Heart right ventricle (tissue), 16 donors: Measurements from ENCODE around the gene RARS1. TPM values are rescaled to one million over a fixed set of nuclear protein-coding genes. Genes with fewer than 3 reads are reported as not detected.
"Not testable (repeated sequence)": the region's sequence is repeated elsewhere in the genome, so short reads cannot be mapped to it uniquely, and the experiment has no call there.

ENCODE experiments used
- ATAC-seq, 8 donors: fragments of 200-7000 bp; cut with Tn5 transposase; one replicate each; pipeline ENCODE4 v1.9.1; 2020; ENCODE audit warnings: mild to moderate bottlenecking in 8 of 8, moderate library complexity in 8 of 8, moderate number of reproducible peaks in 1 of 8
- DNase-seq, 2 donors: peaks; one replicate each; pipeline ENCODE4 v3.0.0-alpha.2; 2020
- H3K27ac ChIP-seq, 10 donors: fragments of 200-600 bp; sonication (generic) in 2 of 10; one replicate each; pipeline versions ENCODE4 v1.5.0 to v1.8.0; 2020 to 2022; ENCODE audit warnings: mild to moderate bottlenecking in 3 of 10
- H3K27me3 ChIP-seq, 7 donors: fragments of 200-600 bp; one replicate each; pipeline ENCODE4 v1.8.0; 2021 to 2022; ENCODE audit warnings: mild to moderate bottlenecking in 2 of 7
- H3K36me3 ChIP-seq, 9 donors: fragments of 200-600 bp; sonication (generic) in 1 of 9; one replicate each; pipeline versions ENCODE4 v1.5.0 to v1.8.0; 2020 to 2022; ENCODE audit warnings: mild to moderate bottlenecking in 2 of 9
- H3K4me1 ChIP-seq, 9 donors: fragments of 200-600 bp; sonication (generic) in 1 of 9; one replicate each; pipeline versions ENCODE4 v1.5.0 to v1.8.0; 2020 to 2022; ENCODE audit warnings: mild to moderate bottlenecking in 4 of 9
- H3K4me3 ChIP-seq, 10 donors: fragments of 200-600 bp; sonication (generic) in 2 of 10; one replicate each; pipeline versions ENCODE4 v1.5.0 to v1.8.0; 2020 to 2022; ENCODE audit warnings: mild to moderate bottlenecking in 7 of 10, moderate library complexity in 2 of 10
- H3K9me3 ChIP-seq, 11 donors: fragments of 200-600 bp in 10 of 11; sonication (generic) in 2 of 11; one replicate each; pipeline versions ENCODE4 v1.5.0 to v1.8.0; 2013 to 2022; ENCODE audit warnings: mild to moderate bottlenecking in 2 of 11, control low read depth in 1 of 11, moderate library complexity in 1 of 11
- CTCF ChIP-seq, 9 donors: fragments of 200-600 bp; sonication (generic) in 2 of 9; IDR thresholded peaks; one replicate each; pipeline versions ENCODE4 v1.5.0 to v1.8.0; 2021 to 2022; ENCODE audit warnings: antibody characterized with exemption in 9 of 9, mild to moderate bottlenecking in 5 of 9, moderate library complexity in 1 of 9
- WGBS, 2 donors: extraction: QIAGEN DNeasy Blood & Tissue Kit; methylation state at CpG; one replicate each; pipeline ENCODE4 v1.1.7; 2013; ENCODE audit warnings: inconsistent platforms in 1 of 2; 5-methylcytosine and 5-hydroxymethylcytosine counted together
- intact Hi-C, 10 donors: fragments of 100-400 bp; cut with DNase I; formaldehyde crosslinking; loops; one replicate each; pipeline versions ENCODE4 v1.11.1 to v1.14.2; 2022
- polyA plus RNA-seq, 2 donors: library from polyadenylated mRNA; stranded (reverse); fragments of 200-250 nt; gene quantifications; one replicate each; pipeline ENCODE4 v1.2.3, GENCODE V29; 2013
- total RNA-seq, 10 donors: library from RNA; stranded (reverse); fragmentation: NEBNext Ultra II Directional in 3 of 10; extraction: Animal tissue kit (Norgen Biotek cat#: 25700) in 3 of 10; gene quantifications; one replicate each; pipeline versions ENCODE4 v1.2.1 to v1.2.4, GENCODE V29; 2021 to 2023
- donor health status: Arrhythmogenic right ventricular cardiomyopathy.
- donor health status: ischemic (EF 13 %, LVEDD 7.1; RV severe dilation, severe dysfunction).
- donor health status: healthy with polysubstance abuse.
- donor health status: DM: no; HTN: yes; CAD: no.
- donor health status: DM: no; HTN: no; CAD: no.
- donor health status: ischemic (EF 25% LVEDD 6.9; RV normal size, moderate dysfunction).
- donor health status: ischemic (EF 25% LVEDD 5.7; RV mildly dilated, moderate dysfunction).
- donor health status: healthy.
- donor health status: DM: yes; HTN: yes; CAD: no.
- donor health status: Ischemic cardiomyopathy.
- donor health status: ischemic (EF 35%, LVEDD 5.7; RV mildly dilated, moderate dysfunction).
- donor health status: nonischemic (EF 11% LVEDD 7.7; RV severe dilation, severe dysfunction).
- donor health status: DM: yes; HTN: yes; CAD: no.
- donor health status: PGD.
- donor health status: ischemic (EF 29% LVEDD 5.4; RV normal size, mild dysfunction).
- donor health status: nonischemic (EF 23%, LVEDD 6.1; RV moderate dilation, normal function).

RARS1 gene
- total and polyA plus RNA-seq, 12 donors: 22.4 to 52.5 (median 45.2) TPM

DNA sequence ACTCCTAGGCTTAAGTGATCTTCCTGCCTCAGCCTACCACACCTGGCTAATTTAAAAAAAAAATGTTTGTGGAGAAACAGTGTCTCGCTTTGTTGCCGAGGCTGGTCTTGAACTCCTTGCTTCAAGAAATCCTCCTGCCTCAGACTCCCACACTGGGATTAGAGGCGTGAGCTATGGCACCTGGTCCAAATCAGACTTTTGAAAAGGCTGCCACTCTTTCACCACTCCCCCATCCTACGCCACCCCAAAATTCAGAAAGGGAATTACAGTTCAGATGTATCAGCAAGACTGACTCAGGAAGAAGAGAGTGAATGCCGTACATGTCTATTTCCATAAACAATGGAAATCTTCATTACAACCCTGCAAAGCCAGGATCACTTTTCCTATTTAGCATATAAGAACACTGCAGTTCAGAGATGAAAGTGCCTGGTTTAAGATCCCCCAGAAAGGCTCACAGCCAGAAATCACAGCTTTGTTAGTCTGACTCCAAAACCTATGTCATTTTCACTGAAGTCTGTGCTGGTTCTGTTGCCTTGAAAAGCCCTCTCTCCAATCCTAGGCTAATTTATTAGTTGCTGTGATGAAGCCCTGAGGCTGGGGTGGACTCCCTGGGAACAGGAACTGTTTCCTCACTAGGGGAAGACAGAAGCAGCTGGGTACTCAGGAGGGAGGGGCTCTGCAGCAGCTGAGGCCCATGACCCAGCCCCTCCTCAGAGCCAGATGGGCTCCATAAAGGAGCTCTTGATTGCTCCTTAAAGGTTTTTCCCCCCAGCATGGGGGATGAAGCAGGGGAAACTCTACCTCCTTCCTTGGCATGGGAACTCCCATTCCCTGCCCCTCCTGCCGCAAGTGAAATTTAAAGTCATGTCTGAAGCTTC, 46.0 kb downstream of the RARS1 start:
- Histone ChIP-seq H3K4me3 (no peak overlapping the region), H3K4me1 (peaks cover 0 to 10% (median 7%) of the 10 kb centered on the region in 9 donors), H3K9me3 (no peaks in the 10 kb centered on the region), H3K27me3 (peaks cover 0 to 44% (median 31%) of the 10 kb centered on the region in 7 donors), H3K36me3 (no peaks in the 10 kb centered on the region), H3K27ac (no peak overlapping the region)
- DNase-seq: no peak
- intact Hi-C loops: no loop called here
- no peak for ATAC-seq
- TF ChIP-seq CTCF (IDR thresholded peaks at IDR 0.05): no peak
- 65 to 80% methylated on average over 6 of the region's 6 CpGs for WGBS, 2 donors

- H3K9me3 ChIP-seq, ATAC-seq, intact Hi-C loops, H3K4me3 ChIP-seq, H3K36me3 ChIP-seq, H3K27ac ChIP-seq, DNase-seq, H3K4me1 ChIP-seq: not testable (repeated sequence)
- WGBS, 2 donors: 85 to 86% methylated on average over 7 of the region's 7 CpGs
- peaks cover 0 to 35% (median 30%) of the 10 kb centered on the region in 7 donors for H3K27me3 ChIP-seq
These were observed 48.1 kb downstream of the RARS1 start for GRCh38 chr5:168534351-168534750.

DNA sequence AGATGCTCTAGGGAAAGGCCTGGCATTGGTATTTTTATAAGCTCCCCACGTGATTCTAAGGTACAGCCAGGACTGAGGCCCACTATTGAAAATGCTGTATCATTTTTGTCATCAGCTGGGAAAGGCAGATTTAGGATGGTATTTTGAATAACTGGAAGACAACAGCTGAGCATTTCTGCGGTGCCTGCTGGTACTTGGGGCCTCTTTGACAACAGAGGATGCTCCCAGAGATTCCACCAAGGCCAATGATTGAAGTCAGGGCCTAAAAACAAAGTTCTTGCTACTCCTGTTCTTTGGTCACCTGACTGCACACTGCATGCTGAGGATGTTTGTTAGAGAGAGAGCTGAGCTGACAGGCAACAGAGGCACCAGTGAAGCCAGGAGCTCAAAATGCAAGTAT, 50.9 kb downstream of the RARS1 start:
- ATAC-seq (no peak), DNase-seq (no peak)
- H3K4me1 ChIP-seq: no peaks in the 10 kb centered on the region
- no peak overlapping the region for H3K27ac ChIP-seq
- no peak overlapping the region for H3K4me3 ChIP-seq
- no peaks in the 10 kb centered on the region for H3K9me3 ChIP-seq
- no peak for TF ChIP-seq CTCF (IDR thresholded peaks at IDR 0.05)
- H3K27me3 ChIP-seq: peaks cover 0 to 9% (median 5%) of the 10 kb centered on the region in 7 donors
- no peaks in the 10 kb centered on the region for H3K36me3 ChIP-seq
- intact Hi-C loops: no loop called here
- WGBS, 2 donors: 72 to 77% methylated on average over 2 of the region's 2 CpGs

DNA sequence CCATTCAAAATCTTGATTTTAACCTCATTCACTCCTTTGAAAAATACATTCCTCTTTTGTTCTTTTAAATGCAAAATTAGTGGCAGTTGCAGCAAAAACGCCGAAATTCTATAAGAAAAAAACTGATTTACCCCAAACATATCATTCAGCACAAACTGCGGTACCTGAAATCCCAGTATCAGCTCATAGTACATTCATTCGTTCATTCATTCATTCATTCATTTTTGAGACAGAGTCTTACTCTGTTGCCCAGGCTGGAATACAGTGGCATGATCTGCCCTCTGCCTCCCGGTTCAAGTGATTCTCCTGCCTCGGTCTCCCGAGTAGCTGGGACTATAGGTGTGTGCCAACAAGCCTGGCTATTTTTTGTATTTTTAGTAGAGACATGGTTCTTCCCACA, 63.3 kb downstream of the RARS1 start:
- Histone ChIP-seq H3K4me1 (peaks cover 0 to 27% (median 9%) of the 10 kb centered on the region in 9 donors), H3K27me3 (no peaks in the 10 kb centered on the region), H3K27ac (no peak overlapping the region), H3K4me3 (no peak overlapping the region), H3K36me3 (peaks cover 0 to 69% (median 7%) of the 10 kb centered on the region in 9 donors), H3K9me3 (no peaks in the 10 kb centered on the region)
- 96% methylated on average over 7 of the region's 7 CpGs for WGBS, 2 donors
- no peak for TF ChIP-seq CTCF (IDR thresholded peaks at IDR 0.05)
- intact Hi-C loops: no loop called here
- ATAC-seq: no peak
- DNase-seq: no peak

DNA sequence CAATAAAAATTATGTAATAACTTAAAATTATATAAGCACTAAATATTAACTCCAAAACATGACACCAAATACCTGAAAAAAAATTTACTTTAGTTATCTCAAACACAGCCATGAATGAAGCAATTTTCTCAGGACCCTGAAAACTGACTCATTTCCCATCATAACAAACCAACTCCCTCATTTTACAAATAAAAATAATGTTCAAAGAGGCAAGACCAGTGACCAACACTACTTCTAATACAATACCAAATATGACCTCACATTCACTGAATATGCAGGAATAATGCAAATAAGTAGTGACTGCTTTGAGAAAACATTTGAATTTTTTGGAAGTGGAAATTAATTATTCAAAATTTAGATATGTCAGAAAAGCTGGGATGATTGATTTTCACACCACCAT, 64.4 kb downstream of the RARS1 start:
- no peak for TF ChIP-seq CTCF (IDR thresholded peaks at IDR 0.05)
- Histone ChIP-seq H3K36me3 (peaks cover 0 to 80% (median 16%) of the 10 kb centered on the region in 9 donors), H3K4me1 (peaks cover 0 to 28% (median 9%) of the 10 kb centered on the region in 9 donors), H3K27me3 (no peaks in the 10 kb centered on the region), H3K27ac (no peak overlapping the region), H3K4me3 (no peak overlapping the region), H3K9me3 (no peaks in the 10 kb centered on the region)
- no peak for ATAC-seq
- DNase-seq: no peak
- intact Hi-C loops: no loop called here
